NCI-H345 (cell line): Measurements from ENCODE around the gene ACO1.
A peak's percentile ranks its signal among the peaks of the same experiment; 100 is the strongest.
"Not testable (repeated sequence)": the region's sequence is repeated elsewhere in the genome, so short reads cannot be mapped to it uniquely, and the experiment has no call there.

Source experiments
- DNase-seq: peaks from one replicate; lab custom pipeline; 2025; lab: John Stamatoyannopoulos, UW

ACO1 gene

DNA sequence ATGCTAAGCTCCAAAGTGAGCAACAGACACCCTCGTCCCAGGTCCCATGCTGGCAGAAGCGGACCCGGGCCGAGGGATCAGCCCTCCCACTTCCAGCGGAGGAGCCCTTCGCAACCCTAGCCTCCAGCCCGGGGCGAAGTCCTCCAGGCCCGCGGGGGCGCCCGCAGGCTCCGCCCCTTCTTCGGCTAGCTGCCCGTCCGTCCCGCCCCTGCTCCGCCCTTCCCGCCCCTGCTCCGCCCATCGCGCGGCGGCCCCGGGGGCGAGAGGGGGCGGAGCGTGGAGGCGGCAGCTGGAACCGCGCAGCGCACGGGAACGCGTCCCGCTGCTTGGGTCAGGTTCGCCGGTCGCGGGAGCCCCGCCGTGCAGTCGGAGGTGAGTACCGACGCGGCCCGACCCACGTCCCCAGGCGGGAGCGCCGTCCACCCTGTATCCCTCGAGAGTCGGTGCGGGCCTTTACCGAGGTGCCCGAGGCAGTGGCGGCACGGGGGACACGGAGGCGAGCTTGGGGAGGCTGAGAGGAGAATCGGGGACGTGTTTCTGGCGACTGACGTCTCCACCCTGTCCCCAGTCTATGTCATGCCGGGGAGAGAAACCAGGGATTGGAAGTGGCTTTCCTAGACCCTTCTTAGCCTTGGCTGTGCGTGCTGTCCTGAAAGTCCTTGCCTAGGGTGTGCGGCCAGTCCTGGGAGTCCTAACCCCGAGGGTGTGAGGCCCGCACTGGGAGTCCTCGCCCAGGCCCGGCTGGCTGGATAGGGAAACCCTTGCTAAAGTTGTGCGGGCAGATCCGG, at the start of gene ACO1:
ACO1 (plus strand) TSS at position 280 of the 788 bp plus-strand sequence. CDS start 20,864 bp downstream, outside the sequence.
- DNase-seq: peak; percentile 86

DNA sequence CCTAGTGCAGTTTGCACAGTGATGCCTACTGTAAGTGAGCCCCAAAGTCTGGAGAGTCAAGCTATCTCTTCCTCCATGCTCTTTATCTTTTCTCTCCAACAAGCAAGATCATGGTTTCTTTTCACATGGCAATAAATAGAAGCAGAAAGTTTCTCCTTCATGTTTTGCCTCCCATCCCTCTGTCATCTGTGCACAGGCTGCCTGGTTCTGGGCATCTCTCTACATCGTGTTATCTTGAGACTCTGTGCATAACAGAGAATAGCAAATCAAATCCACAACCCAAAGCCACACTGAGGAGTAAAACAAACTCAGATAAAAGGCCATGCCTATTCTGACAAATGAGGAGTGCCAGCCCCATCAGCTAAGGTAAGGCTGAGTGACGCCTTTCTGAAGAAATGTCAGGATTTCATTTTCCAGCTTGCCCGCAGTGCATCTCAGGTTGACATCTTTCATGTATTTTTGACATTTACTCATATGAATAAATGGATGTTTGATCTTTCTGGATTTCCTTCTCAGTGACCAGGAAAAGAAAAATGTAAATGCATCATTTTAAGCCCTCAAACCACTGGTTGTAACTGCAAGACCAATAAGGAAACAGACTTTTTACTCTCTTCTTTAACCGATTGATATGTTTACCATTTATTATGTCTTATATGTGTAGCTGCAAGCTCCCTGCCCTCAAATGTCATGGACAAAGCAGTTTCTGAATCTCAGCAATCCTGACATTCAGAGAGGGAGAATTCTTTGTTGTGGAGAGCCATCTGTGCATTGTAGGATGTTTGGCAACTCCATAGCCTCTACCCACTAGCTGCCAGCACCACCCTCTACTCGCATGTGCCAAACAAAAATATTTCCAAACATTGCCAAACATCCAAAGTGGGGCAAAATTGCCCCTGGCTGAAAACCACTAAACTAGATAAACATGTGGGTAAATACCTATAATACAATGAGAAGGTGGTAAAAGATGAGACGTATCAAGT, 49.2 kb upstream of the ACO1 start:
- no peak for DNase-seq

DNA sequence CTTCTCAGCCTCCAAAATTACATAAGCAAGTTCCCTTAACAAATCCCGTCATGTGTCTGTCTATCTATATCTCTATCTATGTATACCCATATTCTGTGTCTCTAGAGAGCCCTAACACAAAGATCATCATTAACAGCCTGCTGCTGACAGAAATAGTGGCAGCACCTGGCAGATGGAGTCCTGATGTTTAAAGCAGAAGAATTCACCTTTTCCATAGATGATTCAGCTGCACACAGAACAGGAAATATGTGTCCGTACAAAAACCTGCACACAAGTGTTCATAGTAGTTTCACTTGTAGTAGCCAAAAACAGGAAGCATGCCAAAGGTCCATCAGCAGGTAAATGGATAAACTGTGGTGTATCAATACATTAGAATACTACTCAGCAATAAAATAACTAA, 45.0 kb upstream of the ACO1 start:
- no peak for DNase-seq

DNA sequence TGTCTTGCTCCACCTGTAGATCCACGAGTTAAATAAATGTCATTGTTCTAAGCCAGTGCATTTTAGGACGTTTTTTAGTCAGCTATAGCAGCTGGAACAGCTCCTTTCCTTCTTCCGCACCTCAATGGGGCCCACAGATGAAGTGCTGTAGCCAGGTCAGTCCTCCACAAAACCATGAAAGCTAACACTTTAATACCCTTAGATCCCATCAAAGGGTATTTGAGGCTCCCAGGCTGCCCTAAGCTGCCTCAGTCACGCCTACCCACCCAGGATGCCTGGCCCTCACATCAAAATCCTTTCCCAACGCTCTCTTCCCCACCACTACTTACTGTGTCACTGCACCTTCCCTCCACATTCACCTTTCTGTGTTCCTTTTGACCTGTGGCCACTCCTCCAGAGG, 44.1 kb upstream of the ACO1 start:
- DNase-seq: no peak

GRCh38 chr9:32344551-32345182, 39.8 kb upstream of the ACO1 start:
- peak; percentile 6 for DNase-seq

DNA sequence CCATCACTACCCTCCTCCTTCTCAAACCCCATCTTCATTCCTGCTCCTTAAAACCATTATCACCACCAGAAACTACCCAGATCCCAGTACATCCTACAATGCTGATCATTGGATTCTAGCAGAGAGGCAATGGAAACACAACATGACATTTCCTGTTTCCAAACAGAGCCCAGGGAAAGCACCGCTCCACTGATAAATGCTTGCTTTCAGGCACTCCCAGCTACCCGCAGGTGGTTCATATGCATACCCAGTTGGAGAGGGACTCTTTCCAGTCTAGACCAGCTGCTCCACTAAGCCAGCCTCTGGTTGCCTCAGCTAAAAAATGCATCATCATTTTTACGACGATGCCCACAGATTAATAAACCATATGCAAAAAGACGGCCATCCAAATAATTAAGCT, 39.2 kb upstream of the ACO1 start:
- DNase-seq: no peak

- DNase-seq: no peak
Measured at GRCh38 chr9:32347571-32347970, 36.9 kb upstream of the ACO1 start.

DNA sequence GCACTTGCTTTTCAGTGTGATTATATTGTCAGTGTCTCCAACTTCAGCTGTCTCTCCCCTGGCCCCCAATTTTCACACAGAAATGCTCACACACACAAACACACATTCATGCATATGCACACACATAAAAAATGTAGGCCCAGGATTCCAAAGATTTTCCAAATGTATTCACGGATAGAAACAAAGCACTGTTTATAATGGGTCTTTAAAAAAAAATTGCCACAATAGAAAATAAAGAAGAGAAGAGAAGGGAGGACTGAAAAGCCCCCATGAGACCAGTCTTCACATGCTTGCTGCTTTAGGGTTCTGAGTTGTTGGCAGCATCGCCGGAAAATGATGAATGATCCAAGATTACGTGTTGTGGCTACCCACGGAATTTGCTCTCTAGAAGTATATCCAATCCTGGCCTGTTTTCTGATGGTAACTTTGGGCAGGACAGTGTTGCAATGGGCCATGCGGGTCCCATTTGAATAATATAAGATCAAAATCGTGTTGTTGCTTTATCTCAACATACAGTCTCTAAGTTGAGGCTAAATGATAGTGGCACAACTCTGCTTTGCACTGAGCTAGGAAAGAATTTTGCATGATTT, 36.2 kb upstream of the ACO1 start:
- DNase-seq: no peak

GRCh38 chr9:32349013-32349412, 35.4 kb upstream of the ACO1 start:
- DNase-seq: no peak

DNA sequence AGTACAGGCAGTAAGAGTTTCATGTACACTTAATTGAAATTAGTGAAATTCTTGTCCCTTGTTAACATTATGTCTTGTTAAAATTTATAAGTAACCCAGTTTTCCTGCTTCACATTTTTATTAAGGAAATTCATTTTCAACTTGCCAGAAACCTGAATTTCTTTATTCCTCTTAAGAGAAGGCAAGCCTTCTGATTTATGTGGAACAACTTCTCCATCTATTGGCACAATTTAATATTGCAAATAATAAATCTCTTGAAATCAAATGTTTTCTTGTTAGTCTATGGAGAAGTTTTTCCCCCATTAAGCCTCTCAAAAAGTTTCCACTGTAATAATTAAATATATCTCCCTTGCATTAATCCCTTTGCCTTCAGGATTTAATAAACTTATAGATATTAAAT, 33.8 kb upstream of the ACO1 start:
- DNase-seq: peak; percentile 13

DNA sequence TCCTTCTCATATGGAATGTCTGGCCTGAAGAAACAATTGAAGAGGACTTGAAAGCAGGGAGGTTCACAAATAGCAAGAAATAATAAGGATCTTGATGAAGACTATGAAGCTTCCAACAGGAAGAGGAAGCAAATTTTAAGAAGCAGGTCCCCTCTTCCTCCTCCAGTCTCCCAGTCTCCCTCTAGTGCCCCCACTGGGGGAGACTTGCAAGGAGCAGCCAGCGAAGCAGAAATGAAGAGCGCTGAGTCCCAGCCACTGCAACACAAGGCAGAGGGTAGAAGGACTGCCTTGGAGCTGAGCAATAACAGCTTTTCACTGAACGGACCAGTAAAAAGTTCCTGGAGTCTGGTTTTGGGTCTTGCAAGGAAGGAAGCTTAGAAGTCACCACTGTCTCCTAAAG, 32.6 kb upstream of the ACO1 start:
- DNase-seq: no peak

GRCh38 chr9:32353476-32353875, 31.0 kb upstream of the ACO1 start:
- not testable (repeated sequence) for DNase-seq

GRCh38 chr9:32359452-32359851, 25.0 kb upstream of the ACO1 start:
- no peak for DNase-seq

DNA sequence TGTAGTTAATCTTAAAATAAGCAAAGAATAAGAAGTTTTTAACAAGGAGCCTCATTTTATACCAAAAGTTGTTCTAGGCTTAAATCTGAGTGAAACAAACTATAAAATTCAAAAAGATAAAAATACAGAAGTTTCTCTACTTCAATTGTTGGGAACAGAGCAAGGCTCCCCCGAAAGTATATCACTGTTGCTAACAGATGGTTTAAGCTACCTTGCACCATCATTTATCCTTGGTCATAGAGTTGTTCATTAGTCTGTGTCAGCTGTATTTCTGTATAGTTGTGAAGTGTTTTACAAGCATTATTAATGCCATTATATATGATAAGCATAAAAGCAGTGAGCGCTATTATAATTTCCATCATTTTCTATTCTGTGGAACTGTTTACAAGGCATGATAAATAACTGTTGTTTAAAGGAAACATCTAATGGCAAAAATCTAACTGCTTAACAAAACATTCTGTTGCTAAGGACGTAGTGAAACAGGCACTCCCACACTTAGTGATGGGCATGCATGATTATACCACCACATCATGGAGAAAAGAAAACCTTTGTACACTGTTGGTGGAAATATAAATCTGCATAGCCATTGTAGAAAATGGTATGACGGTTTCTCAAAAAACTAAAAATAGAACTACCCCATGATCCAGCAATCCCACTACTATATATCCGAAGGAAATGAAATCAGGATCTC, 23.3 kb upstream of the ACO1 start:
- no peak for DNase-seq

- no peak for DNase-seq
Measured at GRCh38 chr9:32371279-32371678, 13.2 kb upstream of the ACO1 start.

- no peak for DNase-seq
Measured at GRCh38 chr9:32371679-32372078, 12.8 kb upstream of the ACO1 start.

- no peak for DNase-seq
Measured at GRCh38 chr9:32376285-32376684, 8.2 kb upstream of the ACO1 start.

DNA sequence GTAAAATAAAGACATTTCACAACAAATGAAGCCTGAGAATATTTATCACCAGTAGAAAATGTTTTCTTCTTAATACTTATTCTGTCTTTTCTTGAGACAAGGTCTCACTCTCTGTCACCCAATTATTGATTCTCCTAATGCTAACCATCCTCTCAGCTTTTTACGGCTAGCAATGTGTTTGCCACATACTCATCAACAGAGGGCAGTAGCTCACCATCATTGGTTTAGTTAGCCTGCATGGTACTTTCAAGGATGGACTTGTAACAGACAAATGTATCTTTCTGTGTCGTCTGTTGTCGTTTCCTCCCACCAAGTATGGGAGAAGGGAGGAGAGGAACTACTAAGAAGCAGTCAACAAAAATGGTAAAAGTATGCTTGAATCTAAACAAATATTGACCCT, 5.9 kb upstream of the ACO1 start:
- peak; percentile 86 for DNase-seq

GRCh38 chr9:32378993-32379729, 5.3 kb upstream of the ACO1 start:
- peak; percentile 81 for DNase-seq

DNA sequence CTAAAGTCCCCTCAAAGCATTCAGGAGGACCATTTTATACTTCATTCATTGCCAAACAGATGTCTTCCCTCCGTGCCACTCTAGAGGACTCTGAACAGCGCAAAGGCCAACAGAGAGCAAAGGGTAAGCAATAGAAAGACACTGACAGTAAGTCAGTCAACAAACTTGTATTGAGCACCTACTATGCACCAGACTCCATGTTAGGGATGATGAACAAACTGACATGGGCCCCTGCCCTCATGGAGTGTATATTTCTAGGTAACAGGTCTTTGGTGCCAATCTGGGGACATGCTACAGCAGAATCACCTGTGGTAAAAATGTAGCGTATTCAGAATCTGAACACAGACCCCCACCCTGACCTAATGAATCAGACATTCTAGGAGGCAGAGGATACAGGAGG, 3.5 kb upstream of the ACO1 start:
- DNase-seq: no peak
